HG03460 (cell line): ENCODE data around the gene BDKRB2.

Experiments used
- ATAC-seq: cut with Tn5 transposase; IDR thresholded peaks from one replicate; pipeline ENCODE4 v1.9.1; 2021; ENCODE audit not compliant: unreplicated experiment

Gene BDKRB2

GRCh38 chr14:96204151-96205058, at the start of gene BDKRB2:
Gene BDKRB2 (plus strand): TSS chr14:96204839. CDS start chr14:96237108, 32,269 bp downstream.
- no peak for ATAC-seq

DNA sequence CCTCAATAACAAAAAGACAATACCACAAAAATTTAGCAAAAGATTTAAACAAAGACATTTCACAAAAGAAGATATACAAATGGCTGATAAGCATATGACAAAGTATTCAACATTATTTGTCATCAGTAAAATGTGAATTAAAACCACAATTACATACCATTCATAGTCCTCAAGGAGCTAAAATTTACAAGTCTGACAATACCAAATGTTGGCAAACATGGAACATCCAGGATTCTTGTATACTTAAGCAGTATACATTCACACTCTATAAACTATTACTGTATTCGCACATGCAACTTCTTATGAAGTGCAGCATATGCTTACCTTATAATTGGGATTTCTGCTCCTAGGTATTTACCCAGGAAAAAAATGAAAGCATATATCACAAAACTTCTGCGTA, 49.7 kb upstream of the BDKRB2 start:
- ATAC-seq, result no peak

GRCh38 chr14:96156804-96157760, 47.6 kb upstream of the BDKRB2 start:
- ATAC-seq, result no peak

DNA sequence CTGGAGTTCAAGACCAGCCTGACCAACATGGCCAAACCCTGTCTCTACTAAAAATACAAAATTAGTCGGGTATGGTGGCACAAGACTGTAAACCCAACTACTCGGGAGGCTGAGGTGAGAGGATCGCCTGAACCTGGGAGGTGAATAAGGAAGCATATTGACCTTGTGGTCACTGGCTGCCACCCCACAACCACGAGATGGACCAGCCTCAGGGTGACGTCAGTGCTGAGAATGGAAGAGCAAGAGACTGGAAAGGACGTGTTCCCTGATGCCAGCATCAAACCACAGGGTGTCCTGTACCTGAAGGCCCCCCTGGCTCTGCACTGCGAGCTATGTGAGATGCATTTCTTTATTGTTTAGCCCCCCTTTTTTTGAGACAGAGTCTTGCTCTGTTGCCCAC, 45.9 kb upstream of the BDKRB2 start:
- no peak for ATAC-seq

- no peak for ATAC-seq
These were observed 44.3 kb upstream of the BDKRB2 start for GRCh38 chr14:96160076-96160912.

DNA sequence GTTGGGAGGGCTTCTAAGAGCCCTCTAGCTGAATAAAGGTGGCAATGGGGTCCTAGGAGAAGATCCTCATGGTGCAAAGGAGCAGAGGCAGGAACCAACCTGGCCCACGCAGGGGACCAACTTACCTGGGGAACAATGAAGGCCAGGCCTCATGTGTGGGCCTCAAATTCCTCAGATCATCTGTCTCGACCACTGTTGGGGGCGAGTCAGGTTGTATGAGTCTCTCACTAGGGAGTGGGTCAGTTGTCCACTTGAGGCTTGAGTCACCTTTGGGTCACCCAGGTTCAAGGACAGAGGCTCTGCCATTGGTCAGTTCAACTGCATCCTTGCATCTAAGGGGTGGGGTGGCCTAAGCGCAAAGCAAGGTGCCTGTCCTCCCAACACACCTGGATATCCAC, 43.7 kb upstream of the BDKRB2 start:
- ATAC-seq, result no peak

DNA sequence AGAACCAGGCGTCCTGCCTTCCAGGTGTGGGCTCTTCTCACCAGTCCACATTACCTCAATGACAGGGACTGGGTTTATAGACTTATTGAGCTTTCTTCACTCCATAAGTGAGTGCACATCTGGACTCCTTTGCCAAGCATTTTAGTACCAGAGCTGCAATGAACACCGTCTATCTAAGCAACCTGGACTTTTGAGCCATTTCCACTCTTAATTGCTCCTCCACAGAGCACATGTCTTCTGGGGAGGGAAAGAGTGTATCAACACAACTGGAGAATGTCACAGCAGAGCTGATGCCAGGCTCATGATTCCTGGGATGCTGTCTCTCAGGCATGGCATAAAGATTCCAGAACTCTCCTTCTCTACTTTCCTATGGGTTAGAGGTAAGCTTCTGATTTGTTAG, 43.0 kb upstream of the BDKRB2 start:
- ATAC-seq, result no peak

GRCh38 chr14:96162265-96162664, 42.4 kb upstream of the BDKRB2 start:
- no peak for ATAC-seq

GRCh38 chr14:96162741-96163140, 41.9 kb upstream of the BDKRB2 start:
- no peak for ATAC-seq

DNA sequence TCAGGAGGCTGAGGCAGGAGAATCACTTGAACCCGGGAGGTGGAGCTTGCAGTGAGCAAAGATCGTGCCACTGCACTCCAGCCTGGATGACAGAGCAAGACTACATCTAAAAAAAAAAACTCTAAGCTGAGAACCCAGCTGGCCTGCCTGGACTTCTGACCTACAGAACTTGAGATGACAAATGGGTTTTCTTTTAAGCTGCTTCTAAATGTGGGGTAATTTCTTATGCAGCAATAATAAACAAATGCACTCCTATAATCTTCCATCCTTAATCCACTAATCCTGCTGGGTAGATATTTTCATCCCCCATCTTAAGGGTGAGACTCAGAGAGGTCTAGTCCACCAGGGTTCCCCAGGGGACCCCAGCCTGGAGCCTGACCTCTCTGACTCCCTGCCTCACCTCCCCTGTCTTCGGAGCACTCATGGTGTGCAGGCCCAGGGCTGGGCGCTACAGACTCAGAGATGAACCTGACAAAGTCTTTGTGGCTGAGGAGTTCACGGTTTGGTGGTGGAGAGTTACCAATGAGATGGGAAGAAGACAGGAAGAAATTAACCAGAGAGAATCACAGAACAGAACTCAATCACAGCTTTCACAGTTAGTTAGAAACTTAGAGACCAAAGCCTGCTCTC, 39.7 kb upstream of the BDKRB2 start:
- ATAC-seq, result no peak

- no peak for ATAC-seq
These were observed 38.9 kb upstream of the BDKRB2 start for GRCh38 chr14:96165493-96166436.

DNA sequence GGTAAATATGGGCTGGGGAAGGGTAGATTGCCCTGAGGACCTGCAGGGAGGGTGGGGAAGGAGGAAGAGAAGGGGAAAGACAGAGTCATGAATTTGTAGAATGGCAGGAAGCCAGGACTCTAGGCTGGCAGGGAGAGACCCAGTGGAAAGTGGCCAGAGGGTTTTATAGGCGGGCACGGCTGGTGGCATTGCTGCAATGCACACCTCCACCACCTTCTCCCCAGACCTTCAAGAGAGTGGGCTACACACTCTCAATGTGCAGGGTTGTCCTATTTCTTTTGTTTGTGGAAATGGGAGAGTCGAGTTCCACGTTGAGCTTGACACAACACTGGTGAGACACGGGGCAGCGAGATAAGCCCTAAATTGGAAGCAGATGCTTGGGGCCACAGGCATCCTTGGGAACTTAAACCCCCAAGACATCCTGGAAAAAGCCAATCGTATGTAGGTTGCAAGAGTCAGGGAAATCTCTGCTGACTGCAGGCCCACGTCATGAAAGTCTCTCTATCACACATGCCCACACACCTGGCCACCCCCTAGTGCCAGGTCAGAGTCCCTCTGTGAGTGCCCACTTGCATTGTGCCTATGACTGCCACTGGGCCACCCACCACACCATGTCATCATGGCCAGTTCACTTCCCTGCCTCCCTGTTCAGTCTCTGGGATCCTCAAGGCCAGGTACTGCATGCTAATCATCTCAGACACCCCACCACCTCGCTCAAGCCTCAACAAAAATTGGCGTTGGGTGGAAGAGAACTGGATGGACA, 38.0 kb upstream of the BDKRB2 start:
- ATAC-seq, result no peak

GRCh38 chr14:96167224-96168148, 37.2 kb upstream of the BDKRB2 start:
- ATAC-seq, result no peak

- ATAC-seq, result no peak
These were observed 36.1 kb upstream of the BDKRB2 start for GRCh38 chr14:96168581-96168980.

GRCh38 chr14:96170961-96171592, 33.6 kb upstream of the BDKRB2 start:
- ATAC-seq, result no peak

DNA sequence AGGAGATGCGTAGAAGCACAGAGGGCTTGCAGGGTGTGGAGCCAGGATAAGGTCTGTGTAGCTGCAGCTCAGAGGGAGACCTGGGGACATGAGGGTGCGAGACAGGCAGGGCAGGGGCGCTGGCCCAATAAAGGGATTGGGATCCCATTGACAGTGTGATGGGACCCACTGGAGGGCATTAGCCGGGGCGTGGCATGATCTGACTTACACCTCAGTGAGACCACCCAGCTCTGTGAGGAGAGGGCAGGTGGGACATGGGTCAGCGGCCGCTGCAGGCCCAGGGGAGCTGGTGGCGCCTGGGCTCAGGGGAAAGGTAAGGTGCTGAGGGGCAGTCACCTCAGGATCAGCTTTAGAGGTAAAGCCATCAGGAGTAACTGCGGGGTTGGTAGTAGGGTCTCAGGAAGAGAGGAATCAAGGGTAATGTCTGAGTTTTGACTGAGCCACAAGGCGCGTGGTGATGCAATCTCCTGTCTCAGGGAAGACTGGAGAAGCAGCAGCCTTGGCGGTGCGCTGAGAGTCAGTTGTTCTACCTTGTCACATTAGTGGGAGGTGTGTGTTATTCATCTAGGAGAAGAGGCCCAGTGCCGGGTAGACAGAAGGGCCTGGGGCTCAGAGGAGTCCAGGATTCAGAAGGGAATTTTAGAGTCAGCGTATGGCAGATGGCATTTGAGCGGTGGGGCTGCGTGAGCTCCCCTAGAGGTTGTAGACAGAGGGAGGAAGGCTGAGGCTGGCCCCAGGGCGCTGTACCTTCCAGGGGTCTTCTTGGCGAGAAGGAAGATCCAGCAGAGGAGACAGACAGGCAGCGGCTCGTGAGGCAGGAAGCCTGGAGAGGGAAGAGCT, 30.8 kb upstream of the BDKRB2 start:
- ATAC-seq, result no peak
